Lower leg skin (tissue), 3 donors: Measurements from ENCODE around the gene TM4SF18.

Experiments used
- POLR2A ChIP-seq, 2 donors: fragments of 450-650 bp; IDR thresholded peaks; one replicate each; pipeline ENCODE4 v1.6.1; 2016 to 2017; ENCODE audit warnings: antibody characterized with exemption in 2 of 2, mild to moderate bottlenecking in 1 of 2, moderate library complexity in 1 of 2
- TF ChIP-seq, protein P1 (sequence below), 3 donors: fragments of 450-650 bp; IDR thresholded peaks; one replicate each; pipeline ENCODE4 v1.5.1; 2016; ENCODE audit warnings: antibody characterized with exemption in 3 of 3, mild to moderate bottlenecking in 3 of 3, moderate library complexity in 2 of 3

DNA sequence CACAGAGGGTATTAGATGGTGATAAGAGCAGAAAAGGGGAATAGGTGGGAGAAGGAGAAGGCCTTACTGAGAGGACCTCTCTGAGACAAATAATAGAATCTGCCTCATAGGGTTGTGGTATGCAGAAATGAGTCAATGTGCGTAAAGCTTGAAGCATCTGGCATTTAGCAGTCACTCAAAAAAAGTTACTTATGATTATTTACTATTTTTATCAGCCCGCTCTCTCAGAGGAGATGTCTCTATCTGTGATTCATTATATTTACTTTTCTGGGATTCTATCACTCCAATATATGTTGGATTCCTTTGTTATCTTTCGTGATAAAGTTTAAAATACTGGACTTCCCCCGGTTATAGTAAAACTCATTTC lies 48.6 kb upstream of the TM4SF18 start:
- TF ChIP-seq, protein P1, sequence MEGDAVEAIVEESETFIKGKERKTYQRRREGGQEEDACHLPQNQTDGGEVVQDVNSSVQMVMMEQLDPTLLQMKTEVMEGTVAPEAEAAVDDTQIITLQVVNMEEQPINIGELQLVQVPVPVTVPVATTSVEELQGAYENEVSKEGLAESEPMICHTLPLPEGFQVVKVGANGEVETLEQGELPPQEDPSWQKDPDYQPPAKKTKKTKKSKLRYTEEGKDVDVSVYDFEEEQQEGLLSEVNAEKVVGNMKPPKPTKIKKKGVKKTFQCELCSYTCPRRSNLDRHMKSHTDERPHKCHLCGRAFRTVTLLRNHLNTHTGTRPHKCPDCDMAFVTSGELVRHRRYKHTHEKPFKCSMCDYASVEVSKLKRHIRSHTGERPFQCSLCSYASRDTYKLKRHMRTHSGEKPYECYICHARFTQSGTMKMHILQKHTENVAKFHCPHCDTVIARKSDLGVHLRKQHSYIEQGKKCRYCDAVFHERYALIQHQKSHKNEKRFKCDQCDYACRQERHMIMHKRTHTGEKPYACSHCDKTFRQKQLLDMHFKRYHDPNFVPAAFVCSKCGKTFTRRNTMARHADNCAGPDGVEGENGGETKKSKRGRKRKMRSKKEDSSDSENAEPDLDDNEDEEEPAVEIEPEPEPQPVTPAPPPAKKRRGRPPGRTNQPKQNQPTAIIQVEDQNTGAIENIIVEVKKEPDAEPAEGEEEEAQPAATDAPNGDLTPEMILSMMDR (IDR thresholded peaks at IDR 0.05) = no peak
- no peak for TF ChIP-seq POLR2A (IDR thresholded peaks at IDR 0.05)
